NCI-H2196 treated with DMSO at 0.1 percent for 48 hours (cell line): ENCODE data around the gene HSD11B2.

Experiments used
- DNase-seq: peaks from one replicate; lab custom pipeline; 2025; ENCODE audit not compliant: unreplicated experiment; lab: John Stamatoyannopoulos, UW

HSD11B2 gene

GRCh38 chr16:67396159-67397035 is 34.5 kb upstream of the HSD11B2 start:
- DNase-seq, result peak; percentile 61

GRCh38 chr16:67397036-67397801 is 33.7 kb upstream of the HSD11B2 start:
- DNase-seq, result no peak

GRCh38 chr16:67397812-67398545 is 32.9 kb upstream of the HSD11B2 start:
- no peak for DNase-seq

GRCh38 chr16:67398546-67399217 is 32.2 kb upstream of the HSD11B2 start:
- no peak for DNase-seq

GRCh38 chr16:67399218-67399733 is 31.6 kb upstream of the HSD11B2 start:
- no peak for DNase-seq

GRCh38 chr16:67399749-67400704 is 30.9 kb upstream of the HSD11B2 start:
- DNase-seq, result peak; percentile 38

- no peak for DNase-seq
Measured at GRCh38 chr16:67400901-67401300, 30.0 kb upstream of the HSD11B2 start.

GRCh38 chr16:67403976-67404555 is 26.9 kb upstream of the HSD11B2 start:
- no peak for DNase-seq

- no peak for DNase-seq
Measured at GRCh38 chr16:67404740-67405226, 26.1 kb upstream of the HSD11B2 start.

- DNase-seq, result no peak
Measured at GRCh38 chr16:67405336-67405735, 25.6 kb upstream of the HSD11B2 start.

- DNase-seq, result no peak
Measured at GRCh38 chr16:67406111-67406971, 24.6 kb upstream of the HSD11B2 start.

- DNase-seq, result no peak
Measured at GRCh38 chr16:67407176-67407787, 23.6 kb upstream of the HSD11B2 start.

GRCh38 chr16:67407788-67408452 is 23.0 kb upstream of the HSD11B2 start:
- no peak for DNase-seq

GRCh38 chr16:67409631-67410030 is 21.3 kb upstream of the HSD11B2 start:
- DNase-seq, result no peak

GRCh38 chr16:67411339-67411738 is 19.6 kb upstream of the HSD11B2 start:
- no peak for DNase-seq

- no peak for DNase-seq
Measured at GRCh38 chr16:67412294-67412693, 18.6 kb upstream of the HSD11B2 start.
